ENCODE results near the gene TMEM63C.

GRCh38 chr14:77281852-77282410, 100.3 kb downstream of the TMEM63C start:
- no peak for TF ChIP-seq CTCF (conservative IDR thresholded peaks at IDR 0.05; ENCODE audit: low read depth, low read length)
- TF ChIP-seq EZH2 (IDR thresholded peaks at IDR 0.05; ENCODE audit: borderline replicate concordance, low read depth, low read length, poor library complexity, severe bottlenecking): no peak

Measured in A673 (cell line).